SH-SY5Y (cell line): ENCODE results near the gene RUFY4.

Experiments used
- GATA2 ChIP-seq: IDR thresholded peaks from 2 replicates; pipeline ENCODE4 v1.6.1; 2011; ENCODE audit warnings: mild to moderate bottlenecking, low read depth, low read length
- GATA3 ChIP-seq: IDR thresholded peaks from 2 replicates; pipeline ENCODE4 v1.6.1; 2011; ENCODE audit warnings: low read depth, mild to moderate bottlenecking, low read length, moderate library complexity

DNA sequence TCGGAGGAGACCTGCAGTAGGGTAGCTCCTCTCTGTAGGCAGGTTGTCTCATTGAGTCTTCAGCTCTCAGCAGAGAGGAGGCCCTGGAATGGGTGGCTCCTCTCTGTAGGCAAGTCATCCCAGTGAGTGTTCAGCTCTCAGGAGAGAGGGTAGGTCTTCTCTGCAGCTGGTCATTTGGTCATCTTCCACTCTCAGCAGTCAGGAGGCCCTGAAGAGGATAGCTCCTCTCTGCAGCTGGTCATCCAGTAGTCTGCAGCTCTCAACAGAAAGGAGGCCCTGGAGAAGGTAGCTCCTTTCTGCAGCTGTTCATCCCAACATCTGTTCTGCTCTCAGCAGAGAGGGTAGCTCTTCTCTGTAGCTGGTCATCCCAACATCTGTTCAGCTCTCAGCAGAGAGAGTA is 26.0 kb upstream of the RUFY4 start:
- TF ChIP-seq GATA3 (no peak), GATA2 (no peak)
